HCT116 (cell line): ENCODE measurements around the gene MICAL3. TPM values are rescaled to one million over a fixed set of nuclear protein-coding genes. Genes with fewer than 3 reads are reported as not detected.

ENCODE experiments used
- ATAC-seq: fragments of 200-7000 bp; cut with Tn5 transposase; 2 replicates; pipeline ENCODE4 v1.9.1; 2020; ENCODE audit warnings: mild to moderate bottlenecking, moderate library complexity
- BruUV-seq: library from RNA; stranded (reverse); fragments of 400-500 nt; replicated peaks from 2 replicates; lab custom pipeline; 2021; lab: Mats Ljungman, UMichigan
- CTCF ChIA-PET: fragments of 300-600 bp; sonication (Branson Sonifier 250); formaldehyde crosslinking; loops from one replicate; lab custom pipeline; 2021; ENCODE audit warnings: antibody characterized with exemption; lab: Charles Lee
- POLR2A ChIA-PET: fragments of 300-600, 350-600 bp; sonication (Branson Sonifier 250); formaldehyde crosslinking; loops from one replicate; lab custom pipeline; 2021; ENCODE audit warnings: antibody characterized with exemption; lab: Charles Lee
- RAD21 ChIA-PET, 2 experiments: fragments of 300-600 bp; sonication (Branson Sonifier 250); formaldehyde crosslinking; loops; one replicate each; lab custom pipeline; 2023; ENCODE audit warnings: low total read pairs in 2 of 2; ENCODE audit not compliant: uncharacterized antibody in 2 of 2, unreplicated experiment in 2 of 2, low non-redundant PET in 1 of 2; lab: Charles Lee
- DNase-seq: peaks from one replicate; pipeline ENCODE4 v3.0.0-alpha.2; 2010; ENCODE audit warnings: low read depth, low spot score
- H2AFZ ChIP-seq: fragments of 200-600 bp; shearing (Covaris generic), sonication (generic); 2 replicates; pipeline ENCODE4 v1.6.1; 2017; ENCODE audit warnings: low read depth, mixed run types, mixed read lengths, antibody characterized with exemption, low read length; ENCODE audit not compliant: poor library complexity, severe bottlenecking
- H3K27ac ChIP-seq: 2 replicates; pipeline ENCODE4 v1.5.1; 2012; ENCODE audit warnings: low read depth, low read length
- H3K27me3 ChIP-seq: fragments of 200-600 bp; sonication (generic); 2 replicates; pipeline ENCODE4 v1.6.1; 2016; ENCODE audit warnings: mixed run types, low read length, mixed read lengths; ENCODE audit not compliant: insufficient read depth
- H3K36me3 ChIP-seq, 2 experiments: fragments of 200-500 bp in 1 of 2; fragments of 200-600 bp in 1 of 2; sonication (Bioruptor generic) in 1 of 2; sonication (generic) in 1 of 2; 2 replicates each; pipeline versions ENCODE4 v1.5.1 to v1.6.1; 2014 to 2016; ENCODE audit warnings: low read length in 2 of 2, inconsistent platforms in 1 of 2, mixed read lengths in 1 of 2, mixed run types in 1 of 2; ENCODE audit not compliant: insufficient read depth in 2 of 2, control insufficient read depth in 1 of 2
- H3K4me1 ChIP-seq, 2 experiments: fragments of 200-600 bp in 1 of 2; sonication (generic) in 1 of 2; 2 replicates each; pipeline versions ENCODE4 v1.5.1 to v1.6.1; 2012 to 2017; ENCODE audit warnings: low read length in 2 of 2, inconsistent platforms in 1 of 2, mild to moderate bottlenecking in 1 of 2, mixed read lengths in 1 of 2, mixed run types in 1 of 2, moderate library complexity in 1 of 2; ENCODE audit not compliant: insufficient read depth in 2 of 2, control insufficient read depth in 1 of 2
- H3K4me2 ChIP-seq: fragments of 200-600 bp; sonication (generic); 2 replicates; pipeline ENCODE4 v1.6.1; 2017; ENCODE audit warnings: mixed run types, low read length, mixed read lengths
- H3K4me3 ChIP-seq, 2 experiments: fragments of 200-600 bp in 1 of 2; sonication (generic) in 1 of 2; replicated peaks in 1 of 2; 2 replicates each; pipeline ENCODE4 v1.5.1; 2011 to 2016; ENCODE audit warnings: low read length in 2 of 2, control low read depth in 1 of 2, low read depth in 1 of 2, mild to moderate bottlenecking in 1 of 2, mixed read lengths in 1 of 2, mixed run types in 1 of 2
- H3K79me2 ChIP-seq: fragments of 200-600 bp; sonication (generic); 2 replicates; pipeline ENCODE4 v1.6.1; 2017; ENCODE audit warnings: mild to moderate bottlenecking, mixed run types, low read length, moderate library complexity, mixed read lengths; ENCODE audit not compliant: insufficient read depth
- H3K9ac ChIP-seq: fragments of 200-600 bp; sonication (generic); 2 replicates; pipeline ENCODE4 v1.6.1; 2016; ENCODE audit warnings: low read length, mixed read lengths
- H3K9me2 ChIP-seq: fragments of 200-600 bp; sonication (generic), shearing (Covaris generic); 2 replicates; pipeline ENCODE4 v1.6.1; 2017; ENCODE audit warnings: mixed run types, mild to moderate bottlenecking, moderate library complexity; ENCODE audit not compliant: insufficient read depth
- H3K9me3 ChIP-seq, 2 experiments: fragments of 200-500 bp in 1 of 2; fragments of 200-600 bp in 1 of 2; sonication (Bioruptor generic) in 1 of 2; sonication (generic) in 1 of 2; 2 replicates each; pipeline ENCODE4 v1.6.1; 2014 to 2017; ENCODE audit warnings: low read length in 2 of 2, mixed read lengths in 2 of 2, inconsistent platforms in 1 of 2, low read depth in 1 of 2, mild to moderate bottlenecking in 1 of 2, mixed run types in 1 of 2, moderate library complexity in 1 of 2; ENCODE audit not compliant: control insufficient read depth in 1 of 2, insufficient read depth in 1 of 2
- H4K20me1 ChIP-seq: fragments of 200-600 bp; sonication (generic), shearing (Covaris generic); 2 replicates; pipeline ENCODE4 v1.6.1; 2017; ENCODE audit warnings: mixed run types, mild to moderate bottlenecking, moderate library complexity; ENCODE audit not compliant: insufficient read depth
- CBX3 ChIP-seq: IDR thresholded peaks from 2 replicates; pipeline ENCODE4 v1.6.1; 2012; ENCODE audit warnings: low read depth
- FOSL1 ChIP-seq: IDR thresholded peaks from 2 replicates; pipeline ENCODE4 v1.6.1; 2012; ENCODE audit warnings: low read depth
- JUND ChIP-seq: IDR thresholded peaks from 2 replicates; pipeline ENCODE4 v1.6.1; 2012
- POLR2AphosphoS5 ChIP-seq: IDR thresholded peaks from 2 replicates; pipeline ENCODE4 v1.6.1; 2011; ENCODE audit warnings: mild to moderate bottlenecking, low read depth, low read length, moderate library complexity
- RAD21 ChIP-seq: IDR thresholded peaks from 2 replicates; pipeline ENCODE4 v1.6.1; 2012; ENCODE audit warnings: low read depth, mild to moderate bottlenecking
- REST ChIP-seq: IDR thresholded peaks from 2 replicates; pipeline ENCODE4 v1.6.1; 2012; ENCODE audit warnings: low read depth
- TCF7L2 ChIP-seq: IDR thresholded peaks from 2 replicates; pipeline ENCODE4 v1.7.0; 2011; ENCODE audit warnings: borderline replicate concordance, inconsistent platforms; ENCODE audit not compliant: insufficient read depth, insufficient read length; ENCODE audit errors: extremely low read depth
- YY1 ChIP-seq: IDR thresholded peaks from 2 replicates; pipeline ENCODE4 v1.6.1; 2011; ENCODE audit warnings: low read length, low read depth, moderate library complexity, mild to moderate bottlenecking; ENCODE audit not compliant: insufficient replicate concordance; ENCODE audit errors: extremely low read depth
- ZBTB33 ChIP-seq: IDR thresholded peaks from 2 replicates; pipeline ENCODE4 v1.6.1; 2011; ENCODE audit warnings: mild to moderate bottlenecking, low read length, moderate library complexity; ENCODE audit not compliant: insufficient replicate concordance; ENCODE audit errors: extremely low read depth
- ZFX ChIP-seq: fragments of 450-650 bp; IDR thresholded peaks from 2 replicates; pipeline ENCODE4 v1.6.1; 2017
- ZNF274 ChIP-seq: fragments of 200-500 bp; sonication (Bioruptor generic); IDR thresholded peaks from 2 replicates; pipeline ENCODE4 v1.6.1; 2014; ENCODE audit warnings: mild to moderate bottlenecking, low read depth, low read length, inconsistent platforms
- intact Hi-C: fragments of 100-400 bp; cut with micrococcal nuclease; formaldehyde crosslinking; loops from 2 replicates; pipeline ENCODE4 v1.10.0; 2022
- total RNA-seq: library from RNA; stranded (reverse); gene quantifications from one replicate; pipeline ENCODE4 v1.2.1, GENCODE V29; 2021; ENCODE audit not compliant: unreplicated experiment

Gene MICAL3
- total RNA-seq, 1 experiment from 2014 or later: 30.8 TPM

GRCh38 chr22:17968126-17968525, 56.2 kb downstream of the MICAL3 start:
- DNase-seq (no peak), ATAC-seq (no peak)
- Histone ChIP-seq H3K4me1 (peaks cover 30 to 37% of the 10 kb centered on the region in 2 experiments), H3K4me3 (no peak overlapping the region), H3K4me2 (no peak overlapping the region)
- POLR2A ChIA-PET: no interaction called here
- TF ChIP-seq ZNF274: no peak
- TF ChIP-seq ZFX: no peak
- TF ChIP-seq JUND: no peak
- TF ChIP-seq YY1: no peak
- TF ChIP-seq FOSL1: no peak
- TF ChIP-seq POLR2AphosphoS5: no peak
- no peak for TF ChIP-seq ZBTB33
- TF ChIP-seq CBX3: no peak
- TF ChIP-seq REST: no peak
- TF ChIP-seq TCF7L2: no peak
- TF ChIP-seq RAD21: no peak
- TF ChIP-seq, all 23 proteins: peak for 0
- RAD21 ChIA-PET: no interaction called here
- H3K27ac ChIP-seq: no peak overlapping the region
- no peak overlapping the region for H3K9ac ChIP-seq
- H2AFZ ChIP-seq: no peak overlapping the region
- CTCF ChIA-PET: no interaction called here
- H3K9me3 ChIP-seq: no peaks in the 10 kb centered on the region
- BruUV-seq: no TSS peak
- peaks cover 97% of the 10 kb centered on the region for H3K79me2 ChIP-seq
- H3K9me2 ChIP-seq: no peaks in the 10 kb centered on the region
- peaks cover 5% of the 10 kb centered on the region; the same call in 1 of the 2 replicates for H4K20me1 ChIP-seq
- H3K36me3 ChIP-seq: 0 out of 4 replicates have a peak, but pooled peaks cover 0 to 4% of the 10 kb centered on the region in 2 experiments
- intact Hi-C loops: no loop called here
- H3K27me3 ChIP-seq: no peaks in the 10 kb centered on the region
